H1 (cell line): ENCODE results near the gene SCN3A. TPM values are rescaled to one million over a fixed set of nuclear protein-coding genes. Genes with fewer than 3 reads are reported as not detected.

Experiments
- CTCF ChIA-PET: fragments of 300-600 bp; sonication (Branson Sonifier 250); formaldehyde crosslinking; loops from one replicate; lab custom pipeline; 2021; ENCODE audit not compliant: partially characterized antibody; lab: Charles Lee
- POLR2A ChIA-PET: fragments of 300-600 bp; sonication (Branson Sonifier 250); formaldehyde crosslinking; loops from one replicate; lab custom pipeline; 2021; ENCODE audit warnings: inconsistent platforms; ENCODE audit not compliant: partially characterized antibody; lab: Charles Lee
- DNase-seq, 2 experiments: peaks; one replicate each; pipeline versions ENCODE4 v3.0.0 to v3.0.0-alpha.2; 2010 to 2022; ENCODE audit warnings: low spot score in 2 of 2, low read depth in 1 of 2, mixed read lengths in 1 of 2
- FAIRE-seq: peaks from 2 replicates; lab custom pipeline; 2011; peaks lifted over from hg19 to GRCh38; lab: Jason Lieb, UNC
- H2AFZ ChIP-seq: 2 replicates; pipeline ENCODE4 v1.8.1; 2012; ENCODE audit warnings: low read length, inconsistent platforms
- H2AK5ac ChIP-seq: 2 replicates; pipeline ENCODE4 v1.6.1; 2013; ENCODE audit warnings: low read depth, low read length
- H2BK120ac ChIP-seq: replicated peaks from 2 replicates; pipeline ENCODE3; 2013; ENCODE audit warnings: low read depth, low read length, inconsistent platforms
- H2BK12ac ChIP-seq: 2 replicates; pipeline ENCODE4 v1.6.1; 2013; ENCODE audit warnings: low read depth, low read length
- H2BK15ac ChIP-seq: 2 replicates; pipeline ENCODE4 v1.6.1; 2013; ENCODE audit warnings: low read length
- H2BK20ac ChIP-seq: 2 replicates; pipeline ENCODE4 v1.6.1; 2013; ENCODE audit warnings: low read length
- H2BK5ac ChIP-seq: 2 replicates; pipeline ENCODE4 v1.6.1; 2013; ENCODE audit warnings: low read depth, low read length
- H3K14ac ChIP-seq: 2 replicates; pipeline ENCODE4 v1.6.1; 2013; ENCODE audit warnings: inconsistent platforms; ENCODE audit not compliant: insufficient read length
- H3K18ac ChIP-seq: 2 replicates; pipeline ENCODE4 v1.6.1; 2013; ENCODE audit warnings: low read length; ENCODE audit errors: extremely low read depth
- H3K23ac ChIP-seq: 2 replicates; pipeline ENCODE4 v1.6.1; 2013; ENCODE audit warnings: inconsistent platforms; ENCODE audit not compliant: insufficient read length
- H3K23me2 ChIP-seq: 2 replicates; pipeline ENCODE4 v1.6.1; 2013; ENCODE audit warnings: low read depth, low read length
- H3K27ac ChIP-seq: 2 replicates; pipeline ENCODE4 v1.6.1; 2011; ENCODE audit warnings: low read depth, low read length, inconsistent platforms
- H3K27me3 ChIP-seq, 4 experiments: replicated peaks in 1 of 4; 1 replicate in 1 of 4; 2 replicates in 3 of 4; pipeline versions ENCODE4 v1.6.1 to v1.8.1; 2011 to 2013; ENCODE audit warnings: low read length in 3 of 4, mild to moderate bottlenecking in 3 of 4, inconsistent platforms in 2 of 4, mixed read lengths in 2 of 4, moderate library complexity in 1 of 4; ENCODE audit not compliant: control insufficient read depth in 3 of 4, insufficient read depth in 3 of 4; ENCODE audit errors: extremely low read depth in 1 of 4
- H3K36me3 ChIP-seq, 4 experiments: 2 replicates each; pipeline versions ENCODE4 v1.6.1 to v1.8.1; 2011 to 2013; ENCODE audit warnings: mild to moderate bottlenecking in 4 of 4, low read length in 3 of 4, moderate library complexity in 2 of 4, control low read depth in 1 of 4, inconsistent platforms in 1 of 4; ENCODE audit not compliant: insufficient read depth in 4 of 4, control insufficient read depth in 2 of 4
- H3K4ac ChIP-seq: replicated peaks from 2 replicates; pipeline ENCODE3; 2013; ENCODE audit warnings: low read length, low read depth, mixed read lengths, inconsistent platforms; ENCODE audit not compliant: insufficient read length
- H3K4me1 ChIP-seq, 4 experiments: replicated peaks in 1 of 4; 1 replicate in 1 of 4; 2 replicates in 3 of 4; pipeline versions ENCODE4 v1.6.1 to v1.8.1; 2011 to 2013; ENCODE audit warnings: low read length in 3 of 4, inconsistent platforms in 2 of 4, mixed read lengths in 1 of 4; ENCODE audit not compliant: insufficient read depth in 4 of 4, control insufficient read depth in 3 of 4
- H3K4me2 ChIP-seq, 2 experiments: 2 replicates each; pipeline versions ENCODE4 v1.6.1 to v1.8.1; 2011 to 2013; ENCODE audit warnings: low read depth in 2 of 2, low read length in 2 of 2, control low read depth in 1 of 2, inconsistent platforms in 1 of 2, mild to moderate bottlenecking in 1 of 2; ENCODE audit not compliant: insufficient read depth in 1 of 2
- H3K4me3 ChIP-seq, 4 experiments: fragments of 200-600, 300-600 bp in 1 of 4; sonication (generic), shearing (Covaris generic), sonication (Bioruptor Twin) in 1 of 4; 2 replicates each; pipeline versions ENCODE4 v1.5.1 to v1.8.1; 2011 to 2016; ENCODE audit warnings: low read length in 4 of 4, low read depth in 3 of 4, control low read depth in 2 of 4, inconsistent platforms in 2 of 4, mild to moderate bottlenecking in 2 of 4, mixed read lengths in 1 of 4, moderate library complexity in 1 of 4; ENCODE audit not compliant: insufficient read depth in 2 of 4; ENCODE audit errors: extremely low read depth in 1 of 4
- H3K56ac ChIP-seq: replicated peaks from 2 replicates; pipeline ENCODE3; 2013; ENCODE audit warnings: low read depth, mild to moderate bottlenecking, mixed read lengths, low read length, inconsistent platforms; ENCODE audit not compliant: insufficient read length
- H3K79me1 ChIP-seq: 2 replicates; pipeline ENCODE4 v1.6.1; 2013; ENCODE audit warnings: low read depth, low read length, control low read depth
- H3K79me2 ChIP-seq, 2 experiments: 2 replicates each; pipeline versions ENCODE4 v1.6.1 to v1.8.1; 2012 to 2013; ENCODE audit warnings: low read length in 2 of 2, mild to moderate bottlenecking in 2 of 2, inconsistent platforms in 1 of 2; ENCODE audit not compliant: insufficient read depth in 2 of 2, control insufficient read depth in 1 of 2
- H3K9ac ChIP-seq, 4 experiments: replicated peaks in 1 of 4; 1 replicate in 1 of 4; 2 replicates in 3 of 4; pipeline versions ENCODE4 v1.6.1 to v1.8.1; 2011 to 2013; ENCODE audit warnings: low read depth in 3 of 4, low read length in 3 of 4, control low read depth in 2 of 4, mild to moderate bottlenecking in 2 of 4, moderate library complexity in 2 of 4, inconsistent platforms in 1 of 4; ENCODE audit errors: extremely low read depth in 1 of 4
- H3K9me3 ChIP-seq, 2 experiments: 2 replicates each; pipeline versions ENCODE4 v1.6.1 to v1.8.1; 2012 to 2013; ENCODE audit warnings: mild to moderate bottlenecking in 2 of 2, moderate library complexity in 2 of 2, control low read depth in 1 of 2, inconsistent platforms in 1 of 2, low read depth in 1 of 2, low read length in 1 of 2, mixed read lengths in 1 of 2; ENCODE audit not compliant: insufficient read depth in 2 of 2
- H4K20me1 ChIP-seq, 2 experiments: replicated peaks in 1 of 2; 2 replicates each; pipeline versions ENCODE3 to v1.8.1; 2011 to 2013; ENCODE audit warnings: inconsistent platforms in 2 of 2, low read length in 2 of 2, mild to moderate bottlenecking in 1 of 2; ENCODE audit not compliant: insufficient read depth in 2 of 2, control insufficient read depth in 1 of 2
- H4K5ac ChIP-seq: 2 replicates; pipeline ENCODE4 v1.6.1; 2013; ENCODE audit warnings: low read length, low read depth, mixed read lengths, inconsistent platforms; ENCODE audit not compliant: insufficient read length
- H4K8ac ChIP-seq: 2 replicates; pipeline ENCODE4 v1.8.0; 2013; ENCODE audit warnings: mild to moderate bottlenecking, moderate library complexity, low read length, inconsistent platforms; ENCODE audit not compliant: insufficient read depth; ENCODE audit errors: extremely low read depth
- H4K91ac ChIP-seq: replicated peaks from 2 replicates; pipeline ENCODE3; 2013; ENCODE audit warnings: low read length, mixed read lengths, inconsistent platforms; ENCODE audit not compliant: insufficient read length
- BACH1 ChIP-seq: IDR thresholded peaks from 2 replicates; pipeline ENCODE4 v1.6.1; 2012; ENCODE audit warnings: low read length, improper control_type of control experiment
- BCL11A ChIP-seq, 2 experiments: IDR thresholded peaks; one replicate each; pipeline ENCODE4 v1.6.1; 2011; ENCODE audit warnings: low read depth in 2 of 2, low read length in 2 of 2, mild to moderate bottlenecking in 2 of 2
- EP300 ChIP-seq, 2 experiments: IDR thresholded peaks; 1 replicate in 1 of 2; 2 replicates in 1 of 2; pipeline ENCODE4 v1.6.1; 2011 to 2012; ENCODE audit warnings: low read depth in 2 of 2, low read length in 2 of 2, mild to moderate bottlenecking in 2 of 2, borderline replicate concordance in 1 of 2, inconsistent platforms in 1 of 2, moderate library complexity in 1 of 2
- HDAC2 ChIP-seq, 2 experiments: fragments of 300-600 bp in 1 of 2; sonication (generic) in 1 of 2; IDR thresholded peaks; 2 replicates each; pipeline ENCODE4 v1.6.1; 2011 to 2012; ENCODE audit warnings: low read depth in 2 of 2, low read length in 2 of 2, mild to moderate bottlenecking in 2 of 2, moderate library complexity in 2 of 2, borderline replicate concordance in 1 of 2, inconsistent platforms in 1 of 2
- JUN ChIP-seq: IDR thresholded peaks from 2 replicates; pipeline ENCODE4 v1.6.1; 2011; ENCODE audit warnings: low read depth, mild to moderate bottlenecking, improper control_type of control experiment, low read length
- NANOG ChIP-seq: IDR thresholded peaks from 2 replicates; pipeline ENCODE4 v1.6.1; 2011; ENCODE audit warnings: low read length, low read depth, mild to moderate bottlenecking, inconsistent platforms; ENCODE audit not compliant: insufficient read depth, poor library complexity, severe bottlenecking
- RBBP5 ChIP-seq: IDR thresholded peaks from 2 replicates; pipeline ENCODE4 v1.7.1; 2012; ENCODE audit warnings: low read depth, mild to moderate bottlenecking, inconsistent platforms, low read length, moderate library complexity, borderline replicate concordance
- RFX5 ChIP-seq: IDR thresholded peaks from 2 replicates; pipeline ENCODE4 v1.6.1; 2011; ENCODE audit warnings: low read depth, low read length, improper control_type of control experiment, borderline replicate concordance
- SIX5 ChIP-seq: IDR thresholded peaks from 2 replicates; pipeline ENCODE4 v1.6.1; 2011; ENCODE audit warnings: mild to moderate bottlenecking, low read depth, low read length
- SP4 ChIP-seq: IDR thresholded peaks from 2 replicates; pipeline ENCODE4 v1.6.1; 2012; ENCODE audit warnings: low read length, inconsistent platforms
- WGBS, 2 experiments: shearing (Covaris generic) in 1 of 2; methylation state at CpG; one replicate each; pipeline versions ENCODE4 v1.1.6 to v1.1.7; 2013 to 2015; ENCODE audit warnings: low lambda C conversion rate in 2 of 2, mixed read lengths in 2 of 2, inconsistent platforms in 1 of 2, low coverage in 1 of 2, missing lambda C conversion rate in 1 of 2; ENCODE audit not compliant: insufficient replicate concordance in 2 of 2, insufficient coverage in 1 of 2, insufficient read length in 1 of 2; ENCODE audit errors: extremely low coverage in 1 of 2, missing lambda C conversion rate in 1 of 2; 5-methylcytosine and 5-hydroxymethylcytosine counted together
- polyA plus RNA-seq, 7 experiments: library from polyadenylated mRNA; depleted of rRNA in 3 of 7; stranded (reverse) in 5 of 7; unstranded in 2 of 7; fragments of >200 nt in 5 of 7; fragments of 200-250 nt in 2 of 7; gene quantifications; 1 replicate in 5 of 7; 2 replicates in 1 of 7; 4 replicates in 1 of 7; pipeline versions ENCODE4 v1.2.1 to v1.2.3, GENCODE V29; 2011 to 2013; ENCODE audit warnings: missing spikeins in 2 of 7, mixed read lengths in 2 of 7
- total RNA-seq: library from RNA; stranded (reverse); fragmentation: NEBNext Ultra II Directional; extraction: Animal tissue kit (Norgen Biotek cat#: 25700); gene quantifications from 2 replicates; pipeline ENCODE4 v1.2.1, GENCODE V29; 2021
- TF ChIP-seq, protein P1 (sequence below): IDR thresholded peaks from 2 replicates; pipeline ENCODE4 v1.6.1; 2011; ENCODE audit warnings: low read length, improper control_type of control experiment

SCN3A gene
- total and polyA plus RNA-seq, 2 of the 8 experiments (the other 6 are each of a cell fraction or from before 2014, with no cell fraction given), result 0.02 TPM; not detected in 1

DNA sequence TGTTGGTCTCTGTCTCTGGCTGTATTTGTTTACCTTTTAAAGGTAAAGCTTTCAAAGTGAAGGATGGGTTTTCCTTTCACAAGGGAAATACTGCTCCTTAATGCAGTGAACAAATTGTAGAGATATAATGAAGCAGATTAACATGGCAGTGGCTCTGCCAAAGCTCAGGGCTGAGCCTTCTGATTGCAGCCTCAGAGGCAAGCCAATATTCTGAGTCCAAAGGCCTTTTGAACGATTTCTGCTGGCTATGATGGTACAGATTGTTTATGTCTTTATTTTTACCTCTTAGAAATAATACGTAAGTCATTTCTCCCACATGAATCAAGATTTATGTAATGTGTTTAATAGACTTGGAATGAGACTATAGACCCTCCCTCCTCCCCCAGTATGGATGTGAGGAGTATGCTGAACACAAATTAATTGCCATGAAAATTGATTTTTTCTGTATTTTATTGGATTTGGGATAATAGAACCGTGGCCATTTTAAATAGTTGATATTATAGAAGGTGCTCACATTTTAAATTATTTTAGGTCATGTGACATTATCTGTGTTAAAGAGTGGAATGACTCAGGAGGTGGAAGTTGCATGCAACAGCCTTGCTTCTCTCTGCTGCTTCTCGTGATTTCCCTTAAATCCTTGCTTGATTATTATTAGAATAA, 36.1 kb upstream of the SCN3A start:
- H3K4me2 ChIP-seq, result no peak overlapping the region

More for the DNA sequence above, 36.1 kb upstream of the SCN3A start:
- no peaks in the 10 kb centered on the region for H3K9me3 ChIP-seq
- H3K4me3 ChIP-seq, result no peak overlapping the region
- FAIRE-seq (no peak), DNase-seq (no peak)
- H4K91ac ChIP-seq, result no peak overlapping the region
- H3K4ac ChIP-seq, result no peak overlapping the region
- no peak overlapping the region for H3K14ac ChIP-seq
- H3K18ac ChIP-seq, result no peak overlapping the region
- WGBS, 2 experiments, result 99% methylated on average over 4 of the region's 4 CpGs; no CpG with 5 or more reads in 1 of the 2 experiments
- H2BK5ac ChIP-seq, result no peak overlapping the region
- H3K4me1 ChIP-seq, result no peaks in the 10 kb centered on the region
- no peaks in the 10 kb centered on the region for H3K23me2 ChIP-seq
- no peak overlapping the region for H4K8ac ChIP-seq
- H3K27ac ChIP-seq, result no peak overlapping the region
- H4K5ac ChIP-seq, result no peak overlapping the region
- CTCF ChIA-PET, result interaction anchor here (0.6 to 2.6 kb wide), 44 partner anchors 10 to 707 kb away, joined by 3 to 19 read pairs (median 4); partner anchors contain the start of gene SCN3A
- no peak overlapping the region for H2AK5ac ChIP-seq
- H3K9ac ChIP-seq, result no peak overlapping the region
- TF ChIP-seq RBBP5, result no peak
- no peak for TF ChIP-seq JUN
- no peak for TF ChIP-seq EP300 (IDR thresholded peaks at IDR 0.05; ENCODE audit: borderline replicate concordance in 1 of 2, low read depth in 2 of 2, low read length in 2 of 2)
- no peak for TF ChIP-seq RFX5
- no peak for TF ChIP-seq BACH1
- TF ChIP-seq, protein P1, sequence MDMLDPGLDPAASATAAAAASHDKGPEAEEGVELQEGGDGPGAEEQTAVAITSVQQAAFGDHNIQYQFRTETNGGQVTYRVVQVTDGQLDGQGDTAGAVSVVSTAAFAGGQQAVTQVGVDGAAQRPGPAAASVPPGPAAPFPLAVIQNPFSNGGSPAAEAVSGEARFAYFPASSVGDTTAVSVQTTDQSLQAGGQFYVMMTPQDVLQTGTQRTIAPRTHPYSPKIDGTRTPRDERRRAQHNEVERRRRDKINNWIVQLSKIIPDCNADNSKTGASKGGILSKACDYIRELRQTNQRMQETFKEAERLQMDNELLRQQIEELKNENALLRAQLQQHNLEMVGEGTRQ, result no peak
- TF ChIP-seq BCL11A (IDR thresholded peaks at IDR 0.05; ENCODE audit: low read depth in 2 of 2, low read length in 2 of 2), result no peak
- TF ChIP-seq HDAC2 (IDR thresholded peaks at IDR 0.05; ENCODE audit: borderline replicate concordance in 1 of 2, low read depth in 2 of 2, low read length in 2 of 2), result no peak
- TF ChIP-seq SP4, result no peak
- TF ChIP-seq SIX5, result no peak
- TF ChIP-seq NANOG, result no peak
- POLR2A ChIA-PET, result no interaction called here
- no peaks in the 10 kb centered on the region for H3K36me3 ChIP-seq
- H3K23ac ChIP-seq, result no peak overlapping the region
- H3K79me2 ChIP-seq, result no peaks in the 10 kb centered on the region
- H2BK120ac ChIP-seq, result no peak overlapping the region
- no peak overlapping the region for H2BK20ac ChIP-seq
- no peak overlapping the region for H2AFZ ChIP-seq
- H3K27me3 ChIP-seq, result no peaks in the 10 kb centered on the region
- H2BK12ac ChIP-seq, result no peak overlapping the region
- no peak overlapping the region for H2BK15ac ChIP-seq
- H4K20me1 ChIP-seq, result no peaks in the 10 kb centered on the region
- H3K79me1 ChIP-seq, result no peaks in the 10 kb centered on the region
- no peak overlapping the region for H3K56ac ChIP-seq
